GM20000 (cell line): ENCODE results near the gene NME4.
A peak's percentile ranks its signal among the peaks of the same experiment; 100 is the strongest.
"Not testable (repeated sequence)": the region's sequence is repeated elsewhere in the genome, so short reads cannot be mapped to it uniquely, and the experiment has no call there.

Source experiments
- DNase-seq: peaks from one replicate; pipeline ENCODE4 v3.0.0; 2012; ENCODE audit warnings: low spot score
- CTCF ChIP-seq: IDR thresholded peaks from 2 replicates; pipeline ENCODE4 v1.5.1; 2012; ENCODE audit warnings: mild to moderate bottlenecking, control low read depth; ENCODE audit errors: extremely low read depth, missing control alignments

The NME4 gene

GRCh38 chr16:380762-381011 is 16.3 kb upstream of the NME4 start:
- DNase-seq = no peak
- no peak for TF ChIP-seq CTCF

- peak; percentile 65 for DNase-seq
- no peak for TF ChIP-seq CTCF
These were observed 15.8 kb upstream of the NME4 start for GRCh38 chr16:381012-381788.

DNA sequence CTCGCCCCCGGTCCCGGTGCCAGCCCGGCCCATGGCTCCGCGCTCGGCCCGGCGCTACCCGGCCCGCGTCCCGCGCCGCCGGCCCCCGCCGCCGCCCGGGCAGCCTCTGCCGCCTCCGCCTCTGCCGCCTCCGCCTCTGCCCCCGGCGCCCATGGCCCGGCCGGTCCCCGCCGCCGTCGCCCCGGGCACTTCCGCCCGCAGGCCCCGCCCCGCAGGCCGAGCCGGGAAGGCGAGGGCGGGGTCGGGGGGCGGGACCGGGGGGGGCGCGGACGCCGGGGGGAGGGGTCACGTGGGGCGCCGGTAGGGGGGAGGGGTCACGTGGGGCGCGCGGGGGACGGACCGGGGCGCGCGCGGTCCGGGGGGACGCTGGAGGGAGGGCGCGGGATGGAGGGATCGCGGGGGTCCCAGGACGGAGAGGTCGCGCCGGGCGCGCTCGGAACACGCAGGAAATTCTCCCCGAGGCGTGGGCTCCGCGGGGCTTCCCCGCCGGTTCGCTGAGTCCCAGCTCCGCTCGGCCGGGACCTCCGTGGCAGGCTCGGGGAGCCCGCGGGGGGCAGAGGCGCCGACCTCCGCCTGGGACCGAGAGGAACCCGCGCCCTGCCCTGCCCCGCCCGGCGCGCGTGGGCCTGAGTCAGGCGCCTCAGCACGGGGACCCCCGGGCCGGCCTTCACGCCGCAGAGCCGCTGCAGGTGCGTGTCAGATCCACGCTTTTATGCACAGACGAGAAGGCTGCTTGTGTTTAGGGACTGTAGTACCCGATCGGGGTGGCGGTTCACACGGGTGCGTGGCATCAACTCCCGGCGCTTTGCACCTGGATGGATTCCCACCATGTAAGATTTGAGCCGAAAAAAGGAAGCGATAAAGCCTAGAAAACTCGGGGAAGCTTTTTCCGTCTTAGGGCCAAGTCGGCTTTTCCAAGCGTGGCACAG is 14.9 kb upstream of the NME4 start, which contains the start of gene PGAP6:
Gene PGAP6 (minus strand): TSS at position 190 of the 929 bp plus-strand sequence. CDS start 157 bp downstream, at position 33.
- TF ChIP-seq CTCF = no peak
- peak; percentile 99 for DNase-seq

- no peak for DNase-seq
- TF ChIP-seq CTCF = no peak
These were observed 13.5 kb upstream of the NME4 start for GRCh38 chr16:383326-384051.

GRCh38 chr16:386641-387156 is 10.3 kb upstream of the NME4 start:
- no peak for TF ChIP-seq CTCF

DNA sequence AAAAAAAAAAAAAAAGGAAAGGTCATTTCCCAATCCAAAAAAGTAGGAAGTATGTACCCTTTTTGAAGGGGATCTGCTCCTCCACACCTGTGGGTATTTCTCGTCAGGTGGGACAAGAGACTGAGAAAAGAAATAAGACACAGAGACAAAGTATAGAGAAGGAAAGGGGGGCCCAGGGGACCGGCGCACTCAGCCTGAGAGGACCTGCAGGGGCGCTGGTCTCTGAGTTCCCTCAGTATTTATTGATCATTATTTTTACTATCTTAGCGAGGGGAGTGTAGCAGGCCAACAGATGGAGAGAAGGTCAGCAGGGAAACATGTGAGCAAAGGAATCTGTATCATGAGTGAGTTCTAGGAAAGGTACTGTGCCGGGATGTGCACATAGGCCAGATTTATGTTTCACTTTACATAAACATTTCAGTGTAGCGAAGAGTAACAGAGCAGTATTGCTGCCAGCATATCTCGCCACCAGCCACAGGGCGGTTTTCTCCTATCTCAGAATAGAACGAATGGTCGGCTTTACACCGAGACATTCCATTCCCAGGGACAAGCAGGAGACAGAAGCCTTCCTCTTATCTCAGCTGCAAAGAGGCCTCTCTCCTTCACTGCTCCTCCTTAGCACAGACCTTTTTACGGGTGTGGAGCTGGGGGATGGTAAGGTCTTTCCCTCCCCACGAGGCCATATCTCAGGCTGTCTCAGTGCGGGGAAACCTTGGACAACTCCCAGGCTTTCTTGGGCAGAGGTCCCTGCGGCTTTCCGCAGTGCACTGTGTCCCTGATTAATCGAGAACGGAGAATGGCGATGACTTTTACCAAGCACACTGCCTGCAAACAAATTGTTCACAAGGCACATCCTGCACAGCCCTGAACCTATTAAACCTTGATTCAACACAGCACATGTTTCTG is 9.0 kb upstream of the NME4 start:
- not testable (repeated sequence) for DNase-seq

More at GRCh38 chr16:386641-387156, 10.3 kb upstream of the NME4 start:
- DNase-seq = no peak

DNA sequence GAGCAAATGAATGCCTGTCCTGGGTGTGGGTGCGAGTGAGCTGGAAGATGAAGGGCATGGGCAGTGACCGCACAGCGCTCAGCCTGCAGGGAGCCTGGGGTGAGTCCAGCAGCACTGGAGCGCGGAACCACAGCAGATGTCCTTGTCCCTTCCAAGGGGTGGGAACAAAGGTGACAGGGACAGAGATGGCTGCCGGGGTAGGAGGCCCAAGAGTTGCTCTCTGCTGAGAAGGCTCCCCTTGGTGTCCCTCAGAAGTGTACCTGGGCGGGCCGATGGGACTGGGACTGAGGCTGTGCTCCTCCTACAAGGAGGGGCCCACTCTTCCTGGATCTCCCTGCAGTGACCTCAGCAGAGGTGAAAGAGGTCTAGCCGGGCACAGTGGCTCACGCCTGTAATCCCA is 7.6 kb upstream of the NME4 start:
- no peak for TF ChIP-seq CTCF
- no peak for DNase-seq
